ENCODE data around the gene MT1A. TPM values are rescaled to one million over a fixed set of nuclear protein-coding genes. Genes with fewer than 3 reads are reported as not detected.

The MT1A gene
- polyA plus RNA-seq, 1 donor from 2014 or later: not detected

GRCh38 chr16:56679078-56679730, 40.7 kb downstream of the MT1A start:
- no peak overlapping the region for H3K4me3 ChIP-seq (ENCODE audit: low read length)

GRCh38 chr16:56679818-56680217, 41.4 kb downstream of the MT1A start:
- H3K27me3 ChIP-seq (ENCODE audit: insufficient read depth, low read depth, low read length): peaks cover 60% of the 10 kb centered on the region
- TF ChIP-seq SMC3 (conservative IDR thresholded peaks at IDR 0.05; ENCODE audit: poor library complexity) (no peak), REST (IDR thresholded peaks at IDR 0.05; ENCODE audit: borderline replicate concordance) (no peak), RAD21 (conservative IDR thresholded peaks at IDR 0.05) (no peak), MXI1 (conservative IDR thresholded peaks at IDR 0.05; ENCODE audit: poor library complexity, severe bottlenecking) (no peak)

More at GRCh38 chr16:56679078-56679730, 40.7 kb downstream of the MT1A start:
- H4K20me1 ChIP-seq (ENCODE audit: insufficient read depth): no peaks in the 10 kb centered on the region
- H3K9ac ChIP-seq (ENCODE audit: low read length): no peak overlapping the region
- H3K79me2 ChIP-seq (replicated peaks; ENCODE audit: insufficient read depth, low read length): no peaks in the 10 kb centered on the region
- TF ChIP-seq REST (IDR thresholded peaks at IDR 0.05; ENCODE audit: borderline replicate concordance) (no peak), TAF1 (IDR thresholded peaks at IDR 0.05; ENCODE audit: low read depth) (no peak), EZH2 (IDR thresholded peaks at IDR 0.05; ENCODE audit: borderline replicate concordance, insufficient read depth, low read length, poor library complexity, severe bottlenecking) (no peak), SMC3 (conservative IDR thresholded peaks at IDR 0.05; ENCODE audit: poor library complexity) (no peak), CTCF (IDR thresholded peaks at IDR 0.05; ENCODE audit: poor library complexity, severe bottlenecking) (no peak), POLR2AphosphoS5 (IDR thresholded peaks at IDR 0.05) (no peak), EP300 (conservative IDR thresholded peaks at IDR 0.05; ENCODE audit: poor library complexity, severe bottlenecking) (no peak), RAD21 (conservative IDR thresholded peaks at IDR 0.05) (no peak), MXI1 (conservative IDR thresholded peaks at IDR 0.05; ENCODE audit: poor library complexity, severe bottlenecking) (no peak)
- H3F3A ChIP-seq (ENCODE audit: insufficient read depth, low read length, poor library complexity, severe bottlenecking): no peaks in the 10 kb centered on the region
- H3K9me3 ChIP-seq (ENCODE audit: low read length): no peaks in the 10 kb centered on the region
- peaks cover 60% of the 10 kb centered on the region for H3K27me3 ChIP-seq (ENCODE audit: insufficient read depth, low read depth, low read length)
- no peaks in the 10 kb centered on the region for H3K36me3 ChIP-seq (ENCODE audit: insufficient read depth, low read length)
- H3K27ac ChIP-seq (ENCODE audit: low read length): no peak overlapping the region
- H2AFZ ChIP-seq (ENCODE audit: low read depth, low read length): no peak overlapping the region
- no peaks in the 10 kb centered on the region for H3K9me2 ChIP-seq (ENCODE audit: insufficient read depth, low read length)
- H3K4me2 ChIP-seq (ENCODE audit: low read length): no peak overlapping the region

More at GRCh38 chr16:56679818-56680217, 41.4 kb downstream of the MT1A start:
- no peaks in the 10 kb centered on the region for H3F3A ChIP-seq (ENCODE audit: insufficient read depth, low read length, poor library complexity, severe bottlenecking)
- no peak overlapping the region for H3K4me3 ChIP-seq (ENCODE audit: low read length)
- H2AFZ ChIP-seq (ENCODE audit: low read depth, low read length): no peak overlapping the region
- no peak overlapping the region for H3K4me2 ChIP-seq (ENCODE audit: low read length)
- no peaks in the 10 kb centered on the region for H3K9me3 ChIP-seq (ENCODE audit: low read length)
- H3K9ac ChIP-seq (ENCODE audit: low read length): no peak overlapping the region
- H3K79me2 ChIP-seq (replicated peaks; ENCODE audit: insufficient read depth, low read length): no peaks in the 10 kb centered on the region
- H3K27ac ChIP-seq (ENCODE audit: low read length): no peak overlapping the region
- H4K20me1 ChIP-seq (ENCODE audit: insufficient read depth): no peaks in the 10 kb centered on the region
- no peaks in the 10 kb centered on the region for H3K36me3 ChIP-seq (ENCODE audit: insufficient read depth, low read length)
- H3K9me2 ChIP-seq (ENCODE audit: insufficient read depth, low read length): no peaks in the 10 kb centered on the region
